Measurements from ENCODE around the gene LSM8. TPM values are rescaled to one million over a fixed set of nuclear protein-coding genes. Genes with fewer than 3 reads are reported as not detected.

Gene LSM8
- total RNA-seq, 1 donor from 2014 or later = 39.6 TPM

Other genes starting within 250 kb of the LSM8 start
- gene ANKRD7, start 40.5 kb downstream of the LSM8 start, total RNA-seq (ENCODE audit: low replicate concordance) = not detected in 2 replicates

Measured in type B pancreatic cell (in vitro differentiated cells).